Left colon (tissue), 2 donors: ENCODE data around the gene SLIT3. TPM values are rescaled to one million over a fixed set of nuclear protein-coding genes. Genes with fewer than 3 reads are reported as not detected.

Source experiments
- ATAC-seq: fragments of 200-7000 bp; cut with Tn5 transposase; one replicate; pipeline ENCODE4 v1.9.1; 2020; ENCODE audit warnings: mild to moderate bottlenecking, moderate library complexity
- DNase-seq, 2 donors: peaks; one replicate each; pipeline ENCODE4 v3.0.0-alpha.2; 2020
- intact Hi-C, 2 donors: fragments of 100-400 bp; cut with DNase I in 1 of 2; cut with micrococcal nuclease in 1 of 2; formaldehyde crosslinking; loops; one replicate each; pipeline versions ENCODE4 v1.11.2 to v1.14.0; 2022; cut with DNase I, micrococcal nuclease
- total RNA-seq, 2 donors: library from RNA; stranded (reverse); fragmentation: NEBNext Ultra II Directional; extraction: Animal tissue kit (Norgen Biotek cat#: 25700); gene quantifications; one replicate each; pipeline ENCODE4 v1.2.1, GENCODE V29; 2021
- donor health status: DM: no; HTN: no; CAD: no.
- donor health status: DM: yes; HTN: yes; CAD: no.

Gene SLIT3
- total RNA-seq, 2 donors from 2014 or later = 6.1 to 15.7 TPM

DNA sequence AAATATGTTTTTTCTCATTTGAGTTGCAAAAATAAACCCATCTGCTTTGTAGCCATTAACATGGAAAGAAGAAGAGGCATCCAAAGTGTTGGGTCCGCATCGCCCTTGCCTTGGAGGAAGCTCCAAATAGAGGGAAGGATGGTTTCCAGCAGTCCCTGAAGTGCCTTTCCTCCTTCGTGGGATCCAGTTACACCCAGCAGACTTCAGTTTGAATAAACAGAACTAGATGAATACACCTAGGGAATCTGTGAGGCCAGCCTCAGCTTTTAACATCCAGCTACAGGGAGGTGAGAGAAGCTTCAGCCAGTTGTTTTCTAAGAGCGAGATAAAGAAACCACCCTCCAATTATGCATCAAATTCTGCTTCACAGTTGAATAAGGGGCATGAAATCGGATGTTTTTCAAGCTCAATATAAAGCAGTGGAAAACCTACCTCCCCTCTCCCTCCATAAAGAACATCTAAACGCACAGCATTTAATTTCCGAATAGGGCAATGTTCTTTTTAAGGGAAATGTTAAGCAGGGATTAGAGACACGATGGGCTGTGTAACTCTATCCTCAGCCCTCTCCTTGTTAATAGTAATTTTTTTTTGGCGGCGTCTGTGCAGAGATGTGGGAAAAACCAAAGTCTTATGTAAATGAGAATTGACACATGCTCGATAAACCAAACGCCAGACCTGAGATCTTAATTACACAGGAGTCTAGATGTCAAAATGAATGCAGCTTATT lies 264.7 kb downstream of the SLIT3 start:
- ATAC-seq (no peak), DNase-seq (no peak)
- intact Hi-C loops = no loop called here

DNA sequence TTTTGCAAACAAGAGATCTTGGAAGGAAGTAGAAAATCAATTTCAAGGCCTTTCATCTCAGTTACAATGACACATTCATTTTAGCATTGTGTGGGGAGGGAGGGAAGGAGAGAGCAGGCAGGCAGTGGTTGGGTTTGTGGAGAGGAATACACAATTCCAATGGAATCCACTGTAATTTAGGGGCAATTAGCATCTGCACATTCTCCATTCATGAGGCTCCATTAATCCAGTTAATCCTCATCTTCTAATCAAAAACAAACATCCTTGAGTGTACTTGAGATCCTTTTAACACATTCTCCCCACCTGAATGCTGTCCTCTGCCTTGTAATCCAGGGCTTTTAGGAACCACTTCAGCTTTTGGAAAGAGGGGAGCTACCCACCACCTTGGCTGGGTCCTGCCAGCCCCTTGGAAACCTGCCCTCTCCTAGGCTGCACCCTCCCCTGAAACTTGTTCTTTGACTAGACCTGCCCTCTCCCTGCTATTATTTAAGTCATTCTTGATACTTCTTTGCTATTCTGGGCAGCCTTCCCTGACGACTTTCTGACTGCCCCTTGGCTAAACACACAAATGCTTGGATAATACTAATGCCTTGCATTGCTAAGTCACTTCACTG lies 271.2 kb downstream of the SLIT3 start:
- DNase-seq (no peak), ATAC-seq (no peak)
- intact Hi-C loops = no loop called here

DNA sequence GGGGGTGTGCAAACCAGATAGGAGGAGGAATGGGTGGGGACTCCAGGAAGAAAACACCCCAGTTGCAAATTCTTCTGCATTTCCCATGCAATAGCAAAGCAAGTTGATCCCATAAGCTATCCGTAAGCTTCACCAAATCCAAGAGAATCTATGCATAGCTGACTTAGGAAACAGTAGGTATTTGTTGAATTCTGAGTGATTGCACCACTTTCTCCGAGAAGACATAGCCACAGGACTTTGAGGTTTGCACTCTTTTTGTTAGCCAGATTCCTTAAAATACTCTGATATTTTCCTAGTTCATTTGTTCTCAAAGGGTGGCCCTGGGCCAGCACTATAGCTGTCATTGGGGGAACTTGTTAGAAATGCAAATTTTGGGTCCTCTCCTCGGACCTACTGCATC lies 271.9 kb downstream of the SLIT3 start:
- intact Hi-C loops = no loop called here
- ATAC-seq = no peak

DNA sequence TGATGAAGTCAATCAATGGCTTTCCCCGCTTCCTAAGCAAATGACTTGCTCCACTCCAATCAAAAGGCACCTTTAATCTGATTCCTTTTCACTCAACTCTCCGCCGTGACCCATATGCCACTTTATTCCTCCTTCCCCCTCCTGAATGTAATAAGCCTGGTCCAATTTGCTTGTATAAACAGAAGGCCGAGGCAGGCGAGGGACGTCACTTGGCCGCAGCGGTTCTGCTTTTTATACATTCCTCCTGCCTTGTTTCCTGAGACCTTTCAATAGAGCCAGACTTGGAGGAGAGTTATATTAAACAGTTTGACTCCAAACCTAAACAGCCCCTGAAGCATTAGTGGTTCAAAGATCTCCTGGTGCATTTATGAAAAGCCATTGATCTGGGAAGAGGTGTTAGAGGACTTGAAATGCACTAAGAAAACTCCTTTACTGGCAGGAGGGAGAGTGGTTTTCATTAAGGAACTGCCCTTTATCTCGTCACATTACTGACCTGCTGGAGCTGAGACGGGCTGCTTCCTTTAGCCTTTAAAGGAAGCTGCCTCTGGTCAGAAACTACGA lies 273.4 kb downstream of the SLIT3 start:
- intact Hi-C loops = no loop called here
- DNase-seq (peak in 1 of 2 donors; percentile 29), ATAC-seq (peak; percentile 69)

More for the DNA sequence above, 271.9 kb downstream of the SLIT3 start:
- DNase-seq = no peak

DNA sequence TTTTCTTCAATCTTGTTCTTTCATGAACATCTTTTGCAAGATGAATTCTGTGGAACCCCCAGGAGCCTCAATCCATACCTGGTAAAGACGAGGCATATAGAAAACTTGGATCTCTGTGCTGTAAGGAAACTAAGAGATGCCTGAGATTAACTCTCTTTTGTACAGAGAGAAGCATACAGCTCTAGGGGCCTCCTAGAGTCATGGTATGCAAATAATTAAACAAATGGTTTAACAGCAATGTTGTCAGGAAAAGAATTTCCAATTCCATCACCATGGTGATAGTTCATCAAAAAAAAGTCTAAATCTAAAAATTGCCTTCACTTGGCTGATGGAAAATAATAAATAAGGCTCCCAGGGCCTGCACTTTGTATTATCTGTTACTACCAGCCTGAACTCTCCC lies 275.4 kb downstream of the SLIT3 start:
- intact Hi-C loops = no loop called here
- DNase-seq (no peak), ATAC-seq (no peak)

GRCh38 chr5:169024421-169024820 lies 276.5 kb downstream of the SLIT3 start:
- intact Hi-C loops = no loop called here
- ATAC-seq = no peak
- no peak for DNase-seq

DNA sequence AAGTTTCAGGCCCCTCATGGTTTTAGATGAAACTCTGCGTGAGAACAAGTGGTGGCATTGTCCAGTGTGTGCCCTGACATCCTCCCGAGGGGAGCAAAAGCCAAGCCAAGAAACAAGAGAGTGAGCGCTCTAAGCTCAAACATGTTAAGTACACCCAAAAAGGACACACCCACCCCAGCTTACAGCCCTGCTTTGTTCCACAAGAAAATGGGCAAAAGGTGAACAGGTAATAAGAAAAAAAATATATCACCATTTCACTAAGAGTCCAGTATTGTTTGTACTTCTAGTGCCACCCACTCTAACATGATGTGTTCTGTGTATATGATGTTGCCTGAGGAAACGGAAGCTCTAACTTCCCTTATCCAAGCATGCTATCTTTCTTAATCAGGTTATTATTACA lies 278.2 kb downstream of the SLIT3 start:
- DNase-seq (no peak), ATAC-seq (peak; percentile 71)
- intact Hi-C loops = no loop called here

DNA sequence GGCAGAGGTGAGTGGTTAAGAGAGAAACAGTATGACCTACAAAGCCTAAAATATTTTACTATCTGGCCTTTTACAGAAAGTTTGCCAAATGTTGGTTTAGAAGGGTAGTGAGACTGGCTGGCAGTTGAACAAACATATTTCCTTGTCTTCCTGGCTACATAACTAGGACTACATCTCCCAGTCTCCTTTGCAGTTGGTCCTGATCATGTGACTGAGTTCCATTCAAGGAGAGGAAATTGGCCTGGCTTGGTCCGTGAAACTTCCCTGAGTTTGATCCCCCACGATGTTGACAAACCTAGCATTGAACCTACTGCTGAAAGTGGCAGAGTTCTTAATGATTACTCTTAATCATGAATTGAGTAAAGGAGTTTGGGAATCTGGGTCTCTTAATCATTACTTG lies 280.8 kb downstream of the SLIT3 start:
- no peak for DNase-seq
- intact Hi-C loops = no loop called here

DNA sequence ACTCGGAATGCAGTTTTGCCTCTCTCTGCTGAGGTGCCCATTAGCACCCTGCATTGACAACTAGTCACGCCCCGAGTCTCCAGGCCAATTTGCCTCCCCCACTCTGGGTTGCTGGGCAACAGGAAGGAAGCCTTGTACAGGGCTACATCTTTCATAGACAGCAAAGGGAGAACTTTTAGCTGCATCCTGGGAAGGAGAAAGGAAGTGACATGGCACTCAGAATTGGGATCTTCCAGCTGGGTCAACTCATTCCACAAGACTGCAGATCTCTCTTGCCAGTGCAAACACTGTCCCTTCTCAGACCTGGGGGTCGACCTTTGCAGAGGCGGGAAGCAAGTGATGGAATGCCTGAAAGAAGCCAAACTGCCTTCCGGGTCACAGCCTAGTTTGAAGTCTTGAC lies 282.0 kb downstream of the SLIT3 start:
- ATAC-seq (no peak), DNase-seq (no peak)
- intact Hi-C loops = no loop called here

More for the DNA sequence above, 280.8 kb downstream of the SLIT3 start:
- ATAC-seq = peak; percentile 84

- ATAC-seq (no peak), DNase-seq (no peak)
- intact Hi-C loops = no loop called here
Observed at GRCh38 chr5:169015991-169016390, 284.9 kb downstream of the SLIT3 start.

GRCh38 chr5:169013846-169014245 lies 287.1 kb downstream of the SLIT3 start:
- DNase-seq (no peak), ATAC-seq (no peak)
- intact Hi-C loops = no loop called here

DNA sequence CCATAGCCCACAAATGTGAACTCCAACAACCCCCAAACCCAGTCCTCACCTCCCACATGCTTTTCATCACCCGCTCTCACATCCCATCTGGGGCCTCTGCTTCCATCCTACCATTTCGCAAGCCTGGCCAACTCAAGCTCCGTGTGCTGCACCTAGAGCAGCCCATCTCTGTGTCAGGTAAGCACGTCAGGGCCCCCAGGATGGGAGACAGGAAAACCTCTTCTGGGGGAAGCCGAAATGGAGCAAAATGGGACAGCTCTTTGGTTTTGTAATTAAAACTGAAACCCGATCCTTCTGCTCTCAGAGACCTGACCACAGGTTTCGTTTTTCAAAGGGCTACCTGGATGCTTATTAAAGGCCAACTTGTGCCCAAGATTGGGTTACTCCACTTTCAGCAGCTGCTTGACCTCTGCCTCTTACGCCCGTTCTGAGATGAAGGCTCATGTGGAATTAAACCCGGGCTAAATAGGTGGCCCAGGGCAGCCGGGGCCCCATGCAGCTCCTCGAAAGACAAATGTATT lies 287.7 kb downstream of the SLIT3 start:
- no peak for DNase-seq
- no peak for ATAC-seq
- intact Hi-C loops = no loop called here

DNA sequence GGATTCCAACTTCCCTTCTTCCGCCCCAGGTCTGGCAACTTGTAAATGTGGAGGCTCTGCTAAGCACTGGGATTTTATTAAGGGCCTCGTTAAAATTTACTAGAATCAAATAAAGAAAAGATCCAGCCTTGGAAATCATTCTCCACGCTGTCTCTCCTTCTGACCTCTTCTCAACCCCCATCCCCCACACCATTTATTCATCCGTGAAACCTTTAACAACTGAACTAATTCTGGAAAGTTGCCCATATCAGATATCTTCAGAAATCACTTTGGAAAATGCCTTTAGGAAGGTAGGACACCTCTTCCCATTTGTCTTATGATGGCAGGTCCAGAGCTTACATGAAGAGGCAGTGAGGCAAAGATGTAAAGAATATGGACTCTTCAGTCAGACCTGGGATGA lies 288.5 kb downstream of the SLIT3 start:
- no peak for ATAC-seq
- DNase-seq = no peak
- intact Hi-C loops = no loop called here

DNA sequence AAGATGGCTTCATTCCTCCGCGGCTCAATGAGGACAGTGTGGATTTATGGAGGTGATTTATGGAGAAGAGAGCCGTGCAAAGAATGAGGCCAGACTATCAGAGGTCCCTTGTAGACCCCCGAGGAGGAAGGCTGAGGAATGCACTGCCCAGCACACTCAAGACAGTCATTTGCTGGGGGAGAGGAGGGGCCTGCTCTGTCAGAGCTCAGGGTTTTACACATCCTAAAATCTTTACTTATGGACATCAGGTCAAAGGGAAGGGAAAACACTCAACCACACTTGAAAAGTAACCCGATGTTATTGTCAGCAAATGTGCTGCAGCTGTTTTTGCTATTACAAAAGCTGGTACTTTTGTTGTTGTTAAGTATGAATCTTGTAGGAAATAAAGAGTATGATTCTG lies 289.5 kb downstream of the SLIT3 start:
- ATAC-seq (no peak), DNase-seq (no peak)
- intact Hi-C loops = no loop called here

DNA sequence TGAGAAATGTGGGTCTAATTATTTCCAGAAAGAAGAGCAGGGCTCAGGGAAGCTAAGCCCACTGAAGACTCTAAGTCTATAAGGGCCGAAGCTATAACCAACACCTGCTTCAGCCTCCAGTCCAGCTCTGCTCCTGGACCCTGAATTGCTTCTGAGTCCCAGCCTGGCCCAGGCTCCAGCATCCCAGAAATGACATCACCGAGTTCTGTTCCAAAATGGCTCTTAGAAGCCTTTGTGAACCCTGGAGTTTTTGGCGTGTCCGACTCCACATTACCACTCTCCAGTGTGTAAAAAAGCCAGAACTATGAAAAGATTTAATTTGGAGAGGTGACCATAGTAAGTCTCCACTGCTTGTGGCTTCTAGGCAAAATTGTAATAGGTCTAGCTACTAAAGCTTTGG lies 289.9 kb downstream of the SLIT3 start:
- no peak for ATAC-seq
- DNase-seq = no peak
- intact Hi-C loops = no loop called here

DNA sequence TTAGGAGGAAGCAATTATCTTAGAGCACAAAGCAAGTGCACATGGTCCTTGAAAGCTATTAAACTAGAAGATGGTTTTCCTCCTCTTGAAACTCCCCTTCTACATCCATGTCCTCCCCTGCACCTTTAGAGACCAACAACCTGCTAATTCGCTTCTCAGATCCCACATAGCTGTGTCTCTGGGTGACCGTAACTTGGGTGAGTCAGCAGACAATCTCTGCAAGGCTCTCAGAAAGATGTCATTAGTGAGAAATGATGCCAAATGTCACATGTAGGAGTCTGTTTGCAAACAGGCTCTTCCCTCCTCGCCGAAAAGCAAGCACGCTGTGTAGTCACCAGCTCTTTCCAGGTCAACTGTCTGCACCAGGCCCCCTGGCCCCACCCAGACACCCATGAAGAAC lies 291.8 kb downstream of the SLIT3 start:
- ATAC-seq (no peak), DNase-seq (no peak)
- intact Hi-C loops = no loop called here

DNA sequence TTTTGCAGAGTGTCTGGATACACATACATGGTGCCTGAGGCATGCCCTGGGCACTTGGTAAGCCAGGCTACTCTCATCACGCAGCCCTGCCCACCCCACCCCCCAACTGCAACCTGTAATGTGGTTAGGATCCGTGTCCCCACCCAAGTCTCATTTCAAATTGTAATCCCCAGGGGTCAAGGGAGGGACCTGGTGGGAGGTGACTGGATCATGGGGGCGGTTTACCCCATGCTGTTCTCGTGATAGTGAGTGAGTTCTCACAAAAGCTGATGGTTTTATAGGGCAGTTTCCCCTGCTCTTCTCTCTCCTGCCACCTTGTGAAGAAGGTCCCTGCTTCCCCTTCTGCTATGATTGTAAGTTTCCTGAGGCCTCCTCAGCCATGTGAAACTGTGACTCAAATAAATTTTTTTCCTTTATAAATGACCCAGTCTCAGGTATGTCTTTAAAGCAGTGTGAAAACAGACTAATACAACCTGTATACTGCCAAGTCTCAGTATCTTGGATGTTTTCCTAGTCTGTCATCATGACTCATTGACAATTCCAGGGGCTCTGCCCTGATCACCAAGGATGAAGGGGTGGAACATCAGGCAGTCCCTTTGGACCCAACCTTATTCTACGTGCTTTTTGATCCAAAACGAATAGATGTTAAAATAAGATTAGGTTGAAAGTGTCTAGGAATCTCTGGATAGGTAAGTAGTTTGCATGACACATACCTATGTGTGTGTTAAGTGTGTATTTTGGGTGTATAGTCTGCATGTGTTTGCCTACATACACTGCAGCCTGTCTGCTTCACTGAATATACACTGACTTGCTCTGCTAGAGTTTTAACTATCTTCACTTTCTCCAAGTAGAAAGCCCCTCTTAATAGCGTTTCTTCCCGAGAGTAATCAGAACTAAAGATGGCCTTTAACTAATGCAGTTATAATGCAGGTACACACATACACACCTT lies 293.8 kb downstream of the SLIT3 start:
- ATAC-seq (no peak), DNase-seq (no peak)
- intact Hi-C loops = no loop called here

DNA sequence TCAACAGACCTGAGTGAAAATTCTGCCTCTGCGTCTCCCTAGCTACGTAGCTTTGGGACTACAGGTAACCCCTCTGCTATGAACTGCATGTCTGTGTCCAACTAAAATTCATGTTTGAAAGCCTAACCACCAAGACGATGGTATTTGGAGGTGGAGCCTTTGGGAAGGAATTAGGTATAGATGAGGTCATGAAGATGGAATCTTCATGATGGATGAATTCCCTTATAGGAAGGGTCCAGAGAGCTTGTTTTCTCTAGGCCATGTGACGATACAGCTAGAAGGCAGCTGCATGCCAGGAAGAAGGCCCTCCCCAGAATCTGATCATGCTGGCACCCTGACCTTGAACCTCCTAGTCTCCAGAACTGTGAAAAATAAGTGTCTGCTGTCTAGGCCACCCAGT lies 296.4 kb downstream of the SLIT3 start:
- no peak for ATAC-seq
- DNase-seq = no peak
- intact Hi-C loops = no loop called here
